DND-41 (cell line): ENCODE results near the gene EGFL7.

Experiments used
- EZH2 ChIP-seq: IDR thresholded peaks from 3 replicates; pipeline ENCODE4 v1.6.1; 2012; ENCODE audit warnings: borderline replicate concordance, low read depth, mild to moderate bottlenecking, moderate library complexity, low read length, inconsistent platforms; ENCODE audit not compliant: severe bottlenecking
- TF ChIP-seq, protein P1 (sequence below): IDR thresholded peaks from 2 replicates; pipeline ENCODE4 v1.5.1; 2012; ENCODE audit warnings: borderline replicate concordance, low read length, moderate library complexity, mild to moderate bottlenecking; ENCODE audit not compliant: poor library complexity, severe bottlenecking; ENCODE audit errors: extremely low read depth

DNA sequence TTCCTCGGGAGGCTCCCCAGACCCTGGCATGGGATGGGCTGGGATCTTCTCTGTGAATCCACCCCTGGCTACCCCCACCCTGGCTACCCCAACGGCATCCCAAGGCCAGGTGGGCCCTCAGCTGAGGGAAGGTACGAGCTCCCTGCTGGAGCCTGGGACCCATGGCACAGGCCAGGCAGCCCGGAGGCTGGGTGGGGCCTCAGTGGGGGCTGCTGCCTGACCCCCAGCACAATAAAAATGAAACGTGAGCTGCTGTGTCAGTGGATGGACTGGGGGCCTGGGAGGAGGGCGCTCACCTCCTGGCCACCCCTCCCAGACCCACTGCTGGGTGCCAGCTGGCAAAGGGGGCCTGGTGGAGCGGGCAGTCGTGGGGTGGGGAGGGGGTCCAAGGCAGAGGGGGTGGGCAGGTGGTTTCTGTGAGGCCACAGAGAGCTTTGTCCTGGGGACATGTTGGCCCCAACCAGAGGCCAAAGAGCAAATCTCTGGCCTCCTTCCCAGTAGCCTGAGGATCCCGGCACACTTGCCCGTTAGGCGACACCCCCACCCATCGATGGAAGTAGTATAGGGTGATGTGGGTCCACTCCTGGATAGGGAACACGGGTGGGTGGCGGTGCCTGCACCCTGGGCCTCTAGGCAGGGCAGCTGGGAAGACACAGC, 9.8 kb downstream of the EGFL7 start:
- TF ChIP-seq, protein P1, sequence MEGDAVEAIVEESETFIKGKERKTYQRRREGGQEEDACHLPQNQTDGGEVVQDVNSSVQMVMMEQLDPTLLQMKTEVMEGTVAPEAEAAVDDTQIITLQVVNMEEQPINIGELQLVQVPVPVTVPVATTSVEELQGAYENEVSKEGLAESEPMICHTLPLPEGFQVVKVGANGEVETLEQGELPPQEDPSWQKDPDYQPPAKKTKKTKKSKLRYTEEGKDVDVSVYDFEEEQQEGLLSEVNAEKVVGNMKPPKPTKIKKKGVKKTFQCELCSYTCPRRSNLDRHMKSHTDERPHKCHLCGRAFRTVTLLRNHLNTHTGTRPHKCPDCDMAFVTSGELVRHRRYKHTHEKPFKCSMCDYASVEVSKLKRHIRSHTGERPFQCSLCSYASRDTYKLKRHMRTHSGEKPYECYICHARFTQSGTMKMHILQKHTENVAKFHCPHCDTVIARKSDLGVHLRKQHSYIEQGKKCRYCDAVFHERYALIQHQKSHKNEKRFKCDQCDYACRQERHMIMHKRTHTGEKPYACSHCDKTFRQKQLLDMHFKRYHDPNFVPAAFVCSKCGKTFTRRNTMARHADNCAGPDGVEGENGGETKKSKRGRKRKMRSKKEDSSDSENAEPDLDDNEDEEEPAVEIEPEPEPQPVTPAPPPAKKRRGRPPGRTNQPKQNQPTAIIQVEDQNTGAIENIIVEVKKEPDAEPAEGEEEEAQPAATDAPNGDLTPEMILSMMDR: no peak
- TF ChIP-seq EZH2: no peak
